HL-60 (cell line): Measurements from ENCODE around the gene PCK1.

Experiments
- GABPA ChIP-seq: IDR thresholded peaks from 2 replicates; pipeline ENCODE4 v1.6.1; 2012; ENCODE audit warnings: low read depth
- POLR2AphosphoS5 ChIP-seq: IDR thresholded peaks from 2 replicates; pipeline ENCODE4 v1.6.1; 2012; ENCODE audit warnings: low read depth
- TF ChIP-seq, protein P1 (sequence below): IDR thresholded peaks from one replicate; pipeline ENCODE4 v1.5.1; 2011; ENCODE audit warnings: low read length, control low read depth, inconsistent platforms; ENCODE audit not compliant: insufficient read depth
- TF ChIP-seq, protein P2 (sequence below): IDR thresholded peaks from 2 replicates; pipeline ENCODE4 v1.6.1; 2012; ENCODE audit warnings: low read depth; ENCODE audit not compliant: insufficient replicate concordance

DNA sequence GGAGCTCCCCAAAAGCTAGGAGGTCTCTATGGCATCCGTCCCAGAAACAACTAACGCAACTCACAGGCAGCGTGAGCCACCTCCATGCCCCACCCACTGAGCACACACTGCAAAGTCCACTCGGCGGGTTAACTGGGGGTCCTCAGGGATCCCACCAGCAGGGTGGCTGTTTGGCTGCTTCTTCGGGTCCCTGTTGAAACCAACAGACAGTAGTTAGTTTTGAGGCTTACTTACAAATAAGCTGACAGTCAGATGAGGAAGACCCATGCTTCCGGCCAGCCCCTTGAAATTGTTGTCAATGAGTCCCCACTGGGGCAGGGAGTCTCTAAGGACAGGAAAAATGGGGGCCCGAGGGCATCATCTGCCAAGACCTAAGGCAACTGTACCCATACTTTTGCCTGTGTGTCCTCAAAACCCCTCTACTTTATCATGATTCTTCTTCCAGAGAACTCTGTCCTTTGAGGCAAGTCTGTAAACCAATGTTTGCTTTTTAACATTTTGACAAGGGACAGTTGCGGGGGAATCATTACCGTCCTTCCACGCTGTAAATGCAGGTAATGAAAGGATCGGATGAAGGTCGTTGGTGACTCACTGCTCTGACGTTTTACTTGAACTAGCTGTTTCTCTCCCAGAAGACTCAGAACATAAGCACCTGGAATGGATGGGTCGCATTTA, 2.2 kb upstream of the PCK1 start:
- TF ChIP-seq, protein P1, sequence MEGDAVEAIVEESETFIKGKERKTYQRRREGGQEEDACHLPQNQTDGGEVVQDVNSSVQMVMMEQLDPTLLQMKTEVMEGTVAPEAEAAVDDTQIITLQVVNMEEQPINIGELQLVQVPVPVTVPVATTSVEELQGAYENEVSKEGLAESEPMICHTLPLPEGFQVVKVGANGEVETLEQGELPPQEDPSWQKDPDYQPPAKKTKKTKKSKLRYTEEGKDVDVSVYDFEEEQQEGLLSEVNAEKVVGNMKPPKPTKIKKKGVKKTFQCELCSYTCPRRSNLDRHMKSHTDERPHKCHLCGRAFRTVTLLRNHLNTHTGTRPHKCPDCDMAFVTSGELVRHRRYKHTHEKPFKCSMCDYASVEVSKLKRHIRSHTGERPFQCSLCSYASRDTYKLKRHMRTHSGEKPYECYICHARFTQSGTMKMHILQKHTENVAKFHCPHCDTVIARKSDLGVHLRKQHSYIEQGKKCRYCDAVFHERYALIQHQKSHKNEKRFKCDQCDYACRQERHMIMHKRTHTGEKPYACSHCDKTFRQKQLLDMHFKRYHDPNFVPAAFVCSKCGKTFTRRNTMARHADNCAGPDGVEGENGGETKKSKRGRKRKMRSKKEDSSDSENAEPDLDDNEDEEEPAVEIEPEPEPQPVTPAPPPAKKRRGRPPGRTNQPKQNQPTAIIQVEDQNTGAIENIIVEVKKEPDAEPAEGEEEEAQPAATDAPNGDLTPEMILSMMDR: no peak
- TF ChIP-seq, protein P2, sequence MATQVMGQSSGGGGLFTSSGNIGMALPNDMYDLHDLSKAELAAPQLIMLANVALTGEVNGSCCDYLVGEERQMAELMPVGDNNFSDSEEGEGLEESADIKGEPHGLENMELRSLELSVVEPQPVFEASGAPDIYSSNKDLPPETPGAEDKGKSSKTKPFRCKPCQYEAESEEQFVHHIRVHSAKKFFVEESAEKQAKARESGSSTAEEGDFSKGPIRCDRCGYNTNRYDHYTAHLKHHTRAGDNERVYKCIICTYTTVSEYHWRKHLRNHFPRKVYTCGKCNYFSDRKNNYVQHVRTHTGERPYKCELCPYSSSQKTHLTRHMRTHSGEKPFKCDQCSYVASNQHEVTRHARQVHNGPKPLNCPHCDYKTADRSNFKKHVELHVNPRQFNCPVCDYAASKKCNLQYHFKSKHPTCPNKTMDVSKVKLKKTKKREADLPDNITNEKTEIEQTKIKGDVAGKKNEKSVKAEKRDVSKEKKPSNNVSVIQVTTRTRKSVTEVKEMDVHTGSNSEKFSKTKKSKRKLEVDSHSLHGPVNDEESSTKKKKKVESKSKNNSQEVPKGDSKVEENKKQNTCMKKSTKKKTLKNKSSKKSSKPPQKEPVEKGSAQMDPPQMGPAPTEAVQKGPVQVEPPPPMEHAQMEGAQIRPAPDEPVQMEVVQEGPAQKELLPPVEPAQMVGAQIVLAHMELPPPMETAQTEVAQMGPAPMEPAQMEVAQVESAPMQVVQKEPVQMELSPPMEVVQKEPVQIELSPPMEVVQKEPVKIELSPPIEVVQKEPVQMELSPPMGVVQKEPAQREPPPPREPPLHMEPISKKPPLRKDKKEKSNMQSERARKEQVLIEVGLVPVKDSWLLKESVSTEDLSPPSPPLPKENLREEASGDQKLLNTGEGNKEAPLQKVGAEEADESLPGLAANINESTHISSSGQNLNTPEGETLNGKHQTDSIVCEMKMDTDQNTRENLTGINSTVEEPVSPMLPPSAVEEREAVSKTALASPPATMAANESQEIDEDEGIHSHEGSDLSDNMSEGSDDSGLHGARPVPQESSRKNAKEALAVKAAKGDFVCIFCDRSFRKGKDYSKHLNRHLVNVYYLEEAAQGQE: no peak
- TF ChIP-seq POLR2AphosphoS5 (no peak), GABPA (no peak)
